Measurements from ENCODE around the gene CCDC174.

DNA sequence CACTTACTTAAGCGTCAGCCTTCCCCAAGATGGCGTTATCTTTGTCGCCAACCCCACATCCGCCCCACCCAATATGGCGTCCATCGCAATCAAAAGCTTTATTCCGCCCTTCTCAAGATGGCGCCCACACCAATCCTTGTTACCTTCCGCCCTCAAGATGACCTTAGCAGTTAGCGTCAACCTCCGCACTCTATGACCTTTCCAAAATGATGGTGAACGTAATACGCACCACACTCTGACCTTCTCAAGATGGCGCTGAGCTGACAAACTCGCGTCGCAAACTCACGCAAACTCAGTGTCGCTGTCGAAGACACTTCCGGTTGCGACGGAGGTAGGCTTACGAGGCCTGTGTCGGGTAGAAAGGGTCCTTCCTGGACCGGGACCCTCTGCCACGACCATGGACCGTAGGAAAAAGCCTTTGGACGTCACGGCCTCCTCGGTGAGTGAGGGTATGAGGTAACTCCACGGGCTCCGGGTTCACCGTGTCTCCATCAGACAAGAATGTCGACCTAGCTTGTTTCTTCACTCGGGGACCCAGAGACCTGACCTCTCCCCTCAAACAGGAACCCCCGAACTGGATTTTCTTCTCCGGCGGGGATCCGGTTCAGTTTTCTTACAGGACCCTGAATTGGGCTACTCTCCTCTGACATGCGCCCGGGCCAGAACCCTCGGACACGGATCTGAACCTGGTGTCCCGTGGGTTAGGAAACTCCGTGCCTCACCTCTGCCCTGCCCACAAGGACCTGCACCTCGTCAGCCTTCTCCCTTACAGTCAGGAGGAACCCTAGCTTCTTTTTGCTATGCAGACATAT is at the start of gene CCDC174:
- TF ChIP-seq, protein P1, sequence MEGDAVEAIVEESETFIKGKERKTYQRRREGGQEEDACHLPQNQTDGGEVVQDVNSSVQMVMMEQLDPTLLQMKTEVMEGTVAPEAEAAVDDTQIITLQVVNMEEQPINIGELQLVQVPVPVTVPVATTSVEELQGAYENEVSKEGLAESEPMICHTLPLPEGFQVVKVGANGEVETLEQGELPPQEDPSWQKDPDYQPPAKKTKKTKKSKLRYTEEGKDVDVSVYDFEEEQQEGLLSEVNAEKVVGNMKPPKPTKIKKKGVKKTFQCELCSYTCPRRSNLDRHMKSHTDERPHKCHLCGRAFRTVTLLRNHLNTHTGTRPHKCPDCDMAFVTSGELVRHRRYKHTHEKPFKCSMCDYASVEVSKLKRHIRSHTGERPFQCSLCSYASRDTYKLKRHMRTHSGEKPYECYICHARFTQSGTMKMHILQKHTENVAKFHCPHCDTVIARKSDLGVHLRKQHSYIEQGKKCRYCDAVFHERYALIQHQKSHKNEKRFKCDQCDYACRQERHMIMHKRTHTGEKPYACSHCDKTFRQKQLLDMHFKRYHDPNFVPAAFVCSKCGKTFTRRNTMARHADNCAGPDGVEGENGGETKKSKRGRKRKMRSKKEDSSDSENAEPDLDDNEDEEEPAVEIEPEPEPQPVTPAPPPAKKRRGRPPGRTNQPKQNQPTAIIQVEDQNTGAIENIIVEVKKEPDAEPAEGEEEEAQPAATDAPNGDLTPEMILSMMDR (IDR thresholded peaks at IDR 0.05): no peak
- no peak for TF ChIP-seq NFYB (CRISPR knock-in tag; conservative IDR thresholded peaks at IDR 0.05; ENCODE audit: low read depth)
- TF ChIP-seq, protein P2, sequence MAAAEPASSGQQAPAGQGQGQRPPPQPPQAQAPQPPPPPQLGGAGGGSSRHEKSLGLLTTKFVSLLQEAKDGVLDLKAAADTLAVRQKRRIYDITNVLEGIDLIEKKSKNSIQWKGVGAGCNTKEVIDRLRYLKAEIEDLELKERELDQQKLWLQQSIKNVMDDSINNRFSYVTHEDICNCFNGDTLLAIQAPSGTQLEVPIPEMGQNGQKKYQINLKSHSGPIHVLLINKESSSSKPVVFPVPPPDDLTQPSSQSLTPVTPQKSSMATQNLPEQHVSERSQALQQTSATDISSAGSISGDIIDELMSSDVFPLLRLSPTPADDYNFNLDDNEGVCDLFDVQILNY (CRISPR knock-in tag; IDR thresholded peaks at IDR 0.05): no peak
- TF ChIP-seq, protein P3, sequence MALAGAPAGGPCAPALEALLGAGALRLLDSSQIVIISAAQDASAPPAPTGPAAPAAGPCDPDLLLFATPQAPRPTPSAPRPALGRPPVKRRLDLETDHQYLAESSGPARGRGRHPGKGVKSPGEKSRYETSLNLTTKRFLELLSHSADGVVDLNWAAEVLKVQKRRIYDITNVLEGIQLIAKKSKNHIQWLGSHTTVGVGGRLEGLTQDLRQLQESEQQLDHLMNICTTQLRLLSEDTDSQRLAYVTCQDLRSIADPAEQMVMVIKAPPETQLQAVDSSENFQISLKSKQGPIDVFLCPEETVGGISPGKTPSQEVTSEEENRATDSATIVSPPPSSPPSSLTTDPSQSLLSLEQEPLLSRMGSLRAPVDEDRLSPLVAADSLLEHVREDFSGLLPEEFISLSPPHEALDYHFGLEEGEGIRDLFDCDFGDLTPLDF (CRISPR knock-in tag; IDR thresholded peaks at IDR 0.05): no peak
